GM12874 (cell line): ENCODE data around the gene MPC2.

ENCODE experiments used
- TF ChIP-seq, protein P1 (sequence below): IDR thresholded peaks from 2 replicates; pipeline ENCODE4 v1.5.1; 2011; ENCODE audit warnings: low read depth, mild to moderate bottlenecking, control low read depth, low read length, moderate library complexity; ENCODE audit not compliant: insufficient read depth

Gene MPC2

DNA sequence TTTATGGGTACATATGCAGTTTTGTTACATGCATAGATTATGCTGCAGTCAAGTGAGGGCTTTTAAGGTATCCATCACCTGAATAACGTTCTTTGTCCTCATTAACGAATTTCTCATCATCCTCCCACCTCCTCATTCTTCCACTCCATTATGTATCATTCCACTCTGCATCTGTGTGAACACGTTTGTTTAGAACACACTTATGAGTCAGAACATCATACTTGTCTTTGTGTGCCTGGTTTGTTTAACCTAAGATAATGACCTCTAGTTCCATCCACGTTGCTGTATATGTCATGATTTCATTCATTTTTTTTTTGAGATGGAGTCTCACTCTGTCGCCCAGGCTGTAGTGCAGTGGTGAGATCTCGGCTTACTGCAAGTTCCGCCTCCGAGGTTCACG, 6.7 kb upstream of the MPC2 start:
- TF ChIP-seq, protein P1, sequence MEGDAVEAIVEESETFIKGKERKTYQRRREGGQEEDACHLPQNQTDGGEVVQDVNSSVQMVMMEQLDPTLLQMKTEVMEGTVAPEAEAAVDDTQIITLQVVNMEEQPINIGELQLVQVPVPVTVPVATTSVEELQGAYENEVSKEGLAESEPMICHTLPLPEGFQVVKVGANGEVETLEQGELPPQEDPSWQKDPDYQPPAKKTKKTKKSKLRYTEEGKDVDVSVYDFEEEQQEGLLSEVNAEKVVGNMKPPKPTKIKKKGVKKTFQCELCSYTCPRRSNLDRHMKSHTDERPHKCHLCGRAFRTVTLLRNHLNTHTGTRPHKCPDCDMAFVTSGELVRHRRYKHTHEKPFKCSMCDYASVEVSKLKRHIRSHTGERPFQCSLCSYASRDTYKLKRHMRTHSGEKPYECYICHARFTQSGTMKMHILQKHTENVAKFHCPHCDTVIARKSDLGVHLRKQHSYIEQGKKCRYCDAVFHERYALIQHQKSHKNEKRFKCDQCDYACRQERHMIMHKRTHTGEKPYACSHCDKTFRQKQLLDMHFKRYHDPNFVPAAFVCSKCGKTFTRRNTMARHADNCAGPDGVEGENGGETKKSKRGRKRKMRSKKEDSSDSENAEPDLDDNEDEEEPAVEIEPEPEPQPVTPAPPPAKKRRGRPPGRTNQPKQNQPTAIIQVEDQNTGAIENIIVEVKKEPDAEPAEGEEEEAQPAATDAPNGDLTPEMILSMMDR: no peak

DNA sequence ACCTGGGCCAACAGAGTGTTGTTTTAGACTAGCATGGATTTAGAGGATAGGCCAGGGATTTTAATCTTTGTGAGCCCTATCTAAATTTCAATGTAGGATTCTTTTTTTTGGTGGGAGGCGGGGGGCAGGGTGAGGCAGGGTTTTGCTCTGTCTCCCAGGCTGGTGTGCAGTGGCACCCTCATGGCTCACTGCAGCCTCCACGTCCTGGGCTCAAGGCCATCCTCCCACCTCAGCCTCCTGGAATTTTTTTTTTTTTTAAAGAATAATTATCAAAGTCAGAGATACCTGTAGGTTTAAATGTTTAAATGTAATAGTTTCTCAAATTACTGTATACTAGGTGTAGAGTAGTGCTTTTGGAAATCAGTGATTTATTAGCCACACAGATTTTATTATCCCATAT, 3.4 kb upstream of the MPC2 start:
- TF ChIP-seq, protein P1: no peak

DNA sequence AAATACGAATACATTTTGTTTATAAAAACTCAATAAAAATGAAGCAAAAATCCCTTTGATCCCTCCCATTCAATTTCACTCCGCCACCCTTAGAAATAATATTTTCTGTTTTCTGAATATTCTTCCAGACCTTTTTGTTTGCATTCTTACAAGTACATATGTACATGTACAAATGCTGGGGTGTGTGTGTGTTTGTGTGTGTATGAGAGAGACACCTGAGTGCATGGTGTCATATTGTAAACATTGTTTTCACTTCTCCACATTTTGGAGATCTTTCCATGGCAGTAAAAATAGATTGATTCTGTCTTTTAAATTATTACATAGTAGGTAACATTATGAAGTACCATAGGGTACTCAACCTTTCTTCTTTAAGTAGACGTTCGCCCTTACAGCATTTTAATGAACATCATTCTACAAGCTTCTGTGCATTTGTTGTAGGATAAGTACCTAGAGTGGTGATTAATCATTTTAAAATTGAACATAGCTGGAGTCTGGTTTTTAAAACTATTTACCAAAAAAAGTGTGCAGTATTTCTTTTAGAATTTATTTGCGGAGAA, 1.3 kb upstream of the MPC2 start:
- TF ChIP-seq, protein P1: no peak

DNA sequence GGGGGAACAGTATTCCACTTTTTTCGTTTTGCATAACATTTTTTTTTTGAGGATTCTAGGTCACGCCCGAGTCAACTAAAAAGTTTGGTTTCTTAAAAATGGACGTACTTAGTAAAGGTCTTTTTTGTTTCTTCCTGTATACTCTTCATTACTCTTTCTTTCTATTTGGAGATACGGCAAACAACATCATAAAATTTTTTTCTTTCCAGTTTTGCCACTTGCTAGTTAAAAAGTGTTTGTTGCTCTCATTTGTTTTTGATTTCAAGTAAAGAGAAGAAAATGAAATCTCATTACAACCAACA, 788 bp upstream of the MPC2 start:
- TF ChIP-seq, protein P1: no peak

DNA sequence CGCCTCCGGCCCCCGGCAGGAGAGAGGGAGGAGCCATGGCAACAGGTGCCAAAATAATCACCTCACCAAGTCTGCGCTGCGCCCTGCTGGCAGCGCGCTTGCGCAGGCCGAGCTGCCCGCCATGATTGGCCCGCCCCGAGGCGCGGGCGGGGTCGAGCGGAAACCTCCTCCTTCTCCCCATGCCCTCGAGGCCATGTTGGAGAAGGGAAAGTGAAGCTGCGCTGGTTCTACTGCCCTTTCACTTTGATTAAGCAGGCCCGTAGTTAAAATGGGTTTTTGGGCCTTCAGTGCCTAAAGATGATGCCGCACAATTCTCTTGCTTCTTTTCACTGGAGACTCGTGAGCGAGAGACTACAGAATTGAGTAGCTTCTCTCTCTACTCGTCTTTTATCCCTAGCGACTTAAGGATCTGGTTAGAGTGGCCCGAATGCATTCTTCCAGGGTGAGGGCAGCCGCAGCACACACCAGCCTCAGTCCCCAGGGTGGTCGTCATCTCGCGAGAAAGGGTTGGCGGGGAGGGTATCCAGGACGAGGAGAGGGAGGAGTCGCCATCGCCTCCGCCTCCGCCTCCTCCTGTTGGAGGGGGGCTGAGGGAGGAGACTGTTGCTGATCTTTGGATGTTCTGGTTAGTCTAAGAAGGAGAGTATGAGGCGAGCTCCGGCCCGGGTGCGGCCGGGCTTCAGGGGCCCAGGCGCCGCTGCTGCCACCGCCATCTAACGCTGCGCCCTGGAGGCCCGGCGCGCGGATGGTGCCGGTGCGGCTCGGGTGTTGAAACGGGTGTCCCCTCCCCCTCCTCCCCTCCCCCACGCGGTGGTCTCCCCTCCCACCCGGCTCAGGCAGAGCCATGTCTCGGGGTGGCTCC, 573 bp downstream of the MPC2 start, which contains the start of gene DCAF6:
TSS of gene DCAF6 (plus strand) at position 616 of the 862 bp plus-strand sequence. CDS start at position 845, 229 bp downstream.
- TF ChIP-seq, protein P1: no peak

DNA sequence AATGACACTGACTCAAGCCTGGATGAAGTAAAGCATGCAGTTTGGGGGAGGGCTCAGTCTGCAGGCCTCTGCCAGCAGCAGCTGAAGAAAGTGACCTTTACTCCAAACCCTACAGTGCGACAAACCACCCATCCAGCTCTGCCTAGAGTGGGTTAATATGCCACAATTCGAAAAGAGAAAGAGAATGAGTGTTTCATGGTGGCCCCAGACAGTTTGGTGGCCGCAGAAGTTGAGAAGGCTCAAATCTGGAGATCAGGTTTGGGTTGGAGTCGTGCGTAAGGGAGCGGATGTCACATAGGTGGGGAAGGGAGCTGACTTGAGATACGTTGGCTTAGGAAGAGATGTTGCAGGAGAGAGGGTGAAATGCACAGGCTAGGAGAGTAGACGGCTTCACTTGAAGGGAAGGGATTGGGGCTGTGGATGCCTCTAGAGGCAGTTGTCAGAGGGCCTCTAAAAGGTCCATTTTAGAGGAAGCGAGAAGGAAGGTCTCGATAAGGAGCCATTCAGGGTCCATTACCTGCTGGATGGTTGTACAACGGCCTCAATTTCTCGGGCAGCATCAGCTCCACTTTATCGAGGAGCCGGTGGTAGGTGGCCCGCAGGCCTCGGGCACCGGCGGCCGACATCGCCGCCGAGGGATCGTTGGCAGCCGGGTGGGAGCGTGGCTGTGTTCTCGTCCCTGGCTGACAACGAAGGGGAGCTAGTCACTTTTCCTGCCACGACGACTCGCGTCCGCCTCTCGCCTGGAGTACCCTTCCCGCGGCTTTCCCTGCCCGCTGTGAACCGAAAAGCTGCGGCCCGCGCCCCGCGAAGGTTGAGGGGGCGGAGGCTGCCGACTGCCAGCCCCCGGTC, 1.4 kb downstream of the MPC2 start:
- TF ChIP-seq, protein P1: peak; percentile 18; the same call in 1 of the 2 replicates
